H9 (cell line): Measurements from ENCODE around the gene GALNT2. TPM values are rescaled to one million over a fixed set of nuclear protein-coding genes. Genes with fewer than 3 reads are reported as not detected.

Experiments used
- DNase-seq: peaks from one replicate; pipeline ENCODE4 v3.0.0-alpha.2; 2017
- H2AFZ ChIP-seq: one replicate; pipeline ENCODE4 v1.6.1; 2013; ENCODE audit warnings: mild to moderate bottlenecking, low read length, control low read depth, moderate library complexity
- H2AK5ac ChIP-seq: 2 replicates; pipeline ENCODE4 v1.6.1; 2013; ENCODE audit warnings: low read length, control low read depth, mixed read lengths; ENCODE audit not compliant: insufficient read length
- H2BK120ac ChIP-seq: one replicate; pipeline ENCODE4 v1.6.1; 2013; ENCODE audit warnings: low read depth, mild to moderate bottlenecking, low read length, control low read depth, inconsistent platforms; ENCODE audit not compliant: poor library complexity, severe bottlenecking
- H2BK12ac ChIP-seq: 2 replicates; pipeline ENCODE4 v1.6.1; 2013; ENCODE audit warnings: low read length, control low read depth, mixed read lengths, low read depth; ENCODE audit not compliant: insufficient read length
- H2BK15ac ChIP-seq: 2 replicates; pipeline ENCODE4 v1.6.1; 2013; ENCODE audit warnings: low read depth, low read length, control low read depth
- H2BK20ac ChIP-seq: one replicate; pipeline ENCODE4 v1.6.1; 2013; ENCODE audit warnings: low read depth, mild to moderate bottlenecking, low read length, control low read depth, inconsistent platforms; ENCODE audit not compliant: poor library complexity, severe bottlenecking
- H2BK5ac ChIP-seq: 2 replicates; pipeline ENCODE4 v1.6.1; 2013; ENCODE audit warnings: low read length, control low read depth, mixed read lengths; ENCODE audit not compliant: insufficient read length
- H3K14ac ChIP-seq: 2 replicates; pipeline ENCODE4 v1.6.1; 2013; ENCODE audit warnings: low read length, control low read depth; ENCODE audit not compliant: insufficient read depth
- H3K18ac ChIP-seq: 2 replicates; pipeline ENCODE4 v1.6.1; 2013; ENCODE audit warnings: low read depth, mild to moderate bottlenecking, mixed read lengths, low read length, control low read depth; ENCODE audit not compliant: insufficient read length
- H3K23ac ChIP-seq: 2 replicates; pipeline ENCODE4 v1.6.1; 2013; ENCODE audit warnings: low read length, control low read depth, mixed read lengths, low read depth; ENCODE audit not compliant: insufficient read length
- H3K23me2 ChIP-seq: 2 replicates; pipeline ENCODE4 v1.6.1; 2013; ENCODE audit warnings: low read depth, mild to moderate bottlenecking, mixed read lengths, low read length, control low read depth; ENCODE audit not compliant: insufficient read length, poor library complexity, severe bottlenecking
- H3K27ac ChIP-seq: 2 replicates; pipeline ENCODE4 v1.5.1; 2013; ENCODE audit warnings: low read length, control low read depth, mixed read lengths, low read depth; ENCODE audit not compliant: insufficient read length
- H3K27me3 ChIP-seq: 2 replicates; pipeline ENCODE4 v1.6.1; 2013; ENCODE audit warnings: low read length, control low read depth, inconsistent platforms; ENCODE audit not compliant: insufficient read depth
- H3K4ac ChIP-seq: 2 replicates; pipeline ENCODE4 v1.6.1; 2013; ENCODE audit warnings: low read depth, mild to moderate bottlenecking, control low read depth, inconsistent platforms, low read length, moderate library complexity
- H3K4me1 ChIP-seq: 2 replicates; pipeline ENCODE4 v1.6.1; 2013; ENCODE audit warnings: low read length, control low read depth, inconsistent platforms; ENCODE audit not compliant: insufficient read depth
- H3K4me2 ChIP-seq: 2 replicates; pipeline ENCODE4 v1.6.1; 2013; ENCODE audit warnings: low read length, control low read depth, mixed read lengths; ENCODE audit not compliant: insufficient read length, insufficient read depth
- H3K56ac ChIP-seq: 2 replicates; pipeline ENCODE4 v1.6.1; 2013; ENCODE audit warnings: low read depth, mild to moderate bottlenecking, mixed read lengths, low read length, control low read depth; ENCODE audit not compliant: insufficient read length
- H3K79me1 ChIP-seq: 2 replicates; pipeline ENCODE4 v1.6.1; 2013; ENCODE audit warnings: low read depth, mild to moderate bottlenecking, moderate library complexity, low read length, control low read depth, inconsistent platforms; ENCODE audit not compliant: insufficient read depth, poor library complexity, severe bottlenecking
- H3K79me2 ChIP-seq: 2 replicates; pipeline ENCODE4 v1.6.1; 2013; ENCODE audit warnings: low read length, control low read depth, inconsistent platforms; ENCODE audit not compliant: insufficient read depth
- H3K9ac ChIP-seq: 2 replicates; pipeline ENCODE4 v1.6.1; 2013; ENCODE audit warnings: low read length, control low read depth, mixed read lengths; ENCODE audit not compliant: insufficient read length; ENCODE audit errors: extremely low read depth
- H3K9me3 ChIP-seq: one replicate; pipeline ENCODE4 v1.6.1; 2013; ENCODE audit warnings: low read depth, low read length, inconsistent platforms; ENCODE audit not compliant: control insufficient read depth
- H3T11ph ChIP-seq: one replicate; pipeline ENCODE4 v1.6.1; 2013; ENCODE audit warnings: mild to moderate bottlenecking, low read length, control low read depth, inconsistent platforms
- H4K20me1 ChIP-seq: one replicate; pipeline ENCODE4 v1.6.1; 2013; ENCODE audit not compliant: control insufficient read depth, insufficient read length, insufficient read depth
- H4K5ac ChIP-seq: 2 replicates; pipeline ENCODE4 v1.6.1; 2013; ENCODE audit warnings: low read depth, mild to moderate bottlenecking, mixed read lengths, low read length, control low read depth; ENCODE audit not compliant: insufficient read length
- H4K8ac ChIP-seq: replicated peaks from 2 replicates; pipeline ENCODE4 v1.6.1; 2013; ENCODE audit warnings: low read length, control low read depth, mixed read lengths, low read depth; ENCODE audit not compliant: insufficient read length
- H4K91ac ChIP-seq: 2 replicates; pipeline ENCODE4 v1.6.1; 2013; ENCODE audit warnings: low read depth, mild to moderate bottlenecking, moderate library complexity, mixed read lengths, low read length, control low read depth; ENCODE audit not compliant: insufficient read length
- H3K27ac Mint-ChIP-seq, 3 experiments: 2 replicates in 2 of 3; 3 replicates in 1 of 3; pipeline ENCODE4 v1.8.0; 2020 to 2021; ENCODE audit warnings: mixed read lengths in 3 of 3, mild to moderate bottlenecking in 1 of 3, moderate library complexity in 1 of 3
- H3K27me3 Mint-ChIP-seq: 2 replicates; pipeline ENCODE4 v1.8.0; 2021; ENCODE audit warnings: low read depth, mild to moderate bottlenecking, moderate library complexity, mixed read lengths
- H3K36me3 Mint-ChIP-seq, 3 experiments: 2 replicates in 2 of 3; 3 replicates in 1 of 3; pipeline ENCODE4 v1.8.0; 2020 to 2021; ENCODE audit warnings: low read depth in 3 of 3, mixed read lengths in 3 of 3; ENCODE audit not compliant: insufficient read depth in 1 of 3
- H3K4me1 Mint-ChIP-seq, 2 experiments: 2 replicates each; pipeline ENCODE4 v1.8.0; 2020; ENCODE audit warnings: mixed read lengths in 2 of 2
- H3K4me3 Mint-ChIP-seq, 2 experiments: 2 replicates in 1 of 2; 3 replicates in 1 of 2; pipeline ENCODE4 v1.8.0; 2020 to 2021; ENCODE audit warnings: mild to moderate bottlenecking in 2 of 2, mixed read lengths in 2 of 2, moderate library complexity in 1 of 2
- H3K9me3 Mint-ChIP-seq, 2 experiments: 2 replicates in 1 of 2; 3 replicates in 1 of 2; pipeline ENCODE4 v1.8.0; 2020; ENCODE audit warnings: mild to moderate bottlenecking in 2 of 2, mixed read lengths in 2 of 2, moderate library complexity in 1 of 2
- whole genome bisulfite sequencing: extraction: QIAGEN DNeasy Blood & Tissue Kit; methylation state at CpG from one replicate; pipeline ENCODE4 v1.1.7; 2013; ENCODE audit warnings: missing lambda C conversion rate, low lambda C conversion rate, mixed read lengths; ENCODE audit not compliant: insufficient read length; ENCODE audit errors: extremely low coverage; 5-methylcytosine and 5-hydroxymethylcytosine counted together
- total RNA-seq: library from RNA; stranded (reverse); gene quantifications from 2 replicates; pipeline ENCODE4 v1.2.1, GENCODE V29; 2021
- TF ChIP-seq, protein P1 (sequence below): fragments of 200-600 bp; sonication (generic); conservative IDR thresholded peaks from 3 replicates; pipeline ENCODE4 v1.8.0; 2021; ENCODE audit warnings: antibody characterized with exemption, mild to moderate bottlenecking

Gene GALNT2
- total RNA-seq, 1 experiment from 2014 or later = 57.6 TPM

DNA sequence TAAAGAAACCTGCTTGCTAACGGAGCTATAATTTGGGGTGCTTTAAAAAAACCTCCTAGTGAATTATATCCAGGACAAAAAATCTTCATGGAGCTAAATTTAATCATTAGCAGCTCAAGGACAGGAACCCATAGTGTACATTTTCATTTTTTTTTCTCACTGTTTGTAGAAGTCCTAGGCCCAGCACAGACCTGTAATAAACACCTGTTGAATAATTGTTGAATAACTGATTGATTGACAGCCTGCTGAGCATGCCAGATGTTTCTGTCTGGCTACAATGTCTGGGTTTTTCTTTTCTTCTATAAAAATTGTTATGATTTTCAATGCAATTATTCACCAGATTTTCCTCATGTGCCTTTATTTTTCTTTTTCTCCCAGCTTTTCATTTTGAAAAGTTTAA lies 10.9 kb upstream of the GALNT2 start:
- Histone ChIP-seq H2BK5ac (no peak overlapping the region), H3K23me2 (no peaks in the 10 kb centered on the region), H2AK5ac (no peak overlapping the region), H3K27ac (no peak overlapping the region), H3K79me2 (no peaks in the 10 kb centered on the region), H3K18ac (no peak overlapping the region), H3K4me2 (no peak overlapping the region), H3K27me3 (no peaks in the 10 kb centered on the region), H3K9me3 (no peaks in the 10 kb centered on the region), H2BK12ac (no peak overlapping the region), H4K20me1 (no peaks in the 10 kb centered on the region), H4K8ac (no peak overlapping the region), H3K9ac (no peak overlapping the region), H2BK20ac (no peak overlapping the region), H3K4me1 (no peaks in the 10 kb centered on the region), H3K56ac (no peak overlapping the region), H3K4ac (no peak overlapping the region), H4K91ac (no peak overlapping the region), H3K14ac (no peak overlapping the region), H4K5ac (no peak overlapping the region), H2BK15ac (no peak overlapping the region), H3K79me1 (no peaks in the 10 kb centered on the region), H3K23ac (no peak overlapping the region), H3T11ph (no peak overlapping the region), H2BK120ac (no peak overlapping the region), H2AFZ (no peak overlapping the region)
- WGBS = no CpG with 5 or more reads among the region's 1 CpG
- peaks cover 4% of the 10 kb centered on the region in 2 experiments; a peak in 4 of 5 replicates for H3K9me3 Mint-ChIP-seq
- TF ChIP-seq, protein P1, sequence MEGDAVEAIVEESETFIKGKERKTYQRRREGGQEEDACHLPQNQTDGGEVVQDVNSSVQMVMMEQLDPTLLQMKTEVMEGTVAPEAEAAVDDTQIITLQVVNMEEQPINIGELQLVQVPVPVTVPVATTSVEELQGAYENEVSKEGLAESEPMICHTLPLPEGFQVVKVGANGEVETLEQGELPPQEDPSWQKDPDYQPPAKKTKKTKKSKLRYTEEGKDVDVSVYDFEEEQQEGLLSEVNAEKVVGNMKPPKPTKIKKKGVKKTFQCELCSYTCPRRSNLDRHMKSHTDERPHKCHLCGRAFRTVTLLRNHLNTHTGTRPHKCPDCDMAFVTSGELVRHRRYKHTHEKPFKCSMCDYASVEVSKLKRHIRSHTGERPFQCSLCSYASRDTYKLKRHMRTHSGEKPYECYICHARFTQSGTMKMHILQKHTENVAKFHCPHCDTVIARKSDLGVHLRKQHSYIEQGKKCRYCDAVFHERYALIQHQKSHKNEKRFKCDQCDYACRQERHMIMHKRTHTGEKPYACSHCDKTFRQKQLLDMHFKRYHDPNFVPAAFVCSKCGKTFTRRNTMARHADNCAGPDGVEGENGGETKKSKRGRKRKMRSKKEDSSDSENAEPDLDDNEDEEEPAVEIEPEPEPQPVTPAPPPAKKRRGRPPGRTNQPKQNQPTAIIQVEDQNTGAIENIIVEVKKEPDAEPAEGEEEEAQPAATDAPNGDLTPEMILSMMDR = no peak
- H3K4me3 Mint-ChIP-seq = no peak overlapping the region
- no peak overlapping the region for H3K27ac Mint-ChIP-seq
- peaks cover 3% of the 10 kb centered on the region; the same call in 1 of the 2 replicates for H3K27me3 Mint-ChIP-seq
- H3K4me1 Mint-ChIP-seq = peaks cover 0 to 7% of the 10 kb centered on the region in 2 experiments; a peak in 2 of 4 replicates
- peaks cover 0 to 4% (median 0%) of the 10 kb centered on the region in 3 experiments; a peak in 1 of 7 replicates for H3K36me3 Mint-ChIP-seq
- no peak for DNase-seq
